MV-4-11 (cell line): ENCODE measurements around the gene EEPD1.
A peak's percentile ranks its signal among the peaks of the same experiment; 100 is the strongest.
"Not testable (repeated sequence)": the region's sequence is repeated elsewhere in the genome, so short reads cannot be mapped to it uniquely, and the experiment has no call there.

ENCODE experiments used
- DNase-seq: peaks from one replicate; lab custom pipeline; 2025; lab: John Stamatoyannopoulos, UW

EEPD1 gene

DNA sequence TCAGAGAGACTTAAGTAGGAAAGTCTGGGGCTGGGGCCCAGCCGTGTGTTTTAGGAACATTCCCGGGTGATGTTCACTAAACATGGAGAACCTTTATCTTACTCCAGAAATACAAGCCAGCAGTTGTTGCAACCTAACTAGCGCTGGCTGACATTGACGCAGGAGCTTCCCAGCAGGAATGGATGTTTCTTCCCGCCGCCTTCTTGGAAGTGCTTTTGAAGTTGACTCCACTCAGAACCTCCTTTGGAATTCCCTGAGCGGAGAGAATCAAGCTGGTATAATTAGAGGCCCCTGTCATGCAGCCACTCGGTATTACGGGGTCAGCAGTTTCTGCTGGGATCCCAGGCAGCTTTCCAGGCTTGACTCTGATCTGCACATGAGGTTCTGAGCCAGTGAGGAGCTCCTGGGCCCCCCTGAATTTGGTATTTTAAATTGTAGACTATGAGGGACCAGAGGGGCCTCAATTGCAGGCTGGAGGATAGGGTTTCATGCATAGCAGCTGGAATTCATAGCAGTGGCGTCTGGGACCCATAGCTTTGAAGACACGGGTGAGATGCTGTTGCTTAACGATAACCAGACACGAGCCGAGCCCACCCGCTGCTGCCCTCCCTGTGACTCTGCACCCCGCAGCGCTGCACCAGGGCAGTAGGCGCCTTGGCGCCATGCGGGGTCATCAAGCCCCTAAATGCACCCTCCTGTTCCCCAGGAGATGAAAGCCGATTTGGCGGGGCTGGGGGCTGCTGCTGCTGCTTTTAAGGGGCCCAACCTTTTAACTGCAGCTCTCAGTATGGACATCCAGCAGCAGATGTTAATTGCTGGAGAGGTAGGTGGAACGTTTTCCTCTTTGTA is 61.8 kb downstream of the EEPD1 start:
- DNase-seq: no peak

DNA sequence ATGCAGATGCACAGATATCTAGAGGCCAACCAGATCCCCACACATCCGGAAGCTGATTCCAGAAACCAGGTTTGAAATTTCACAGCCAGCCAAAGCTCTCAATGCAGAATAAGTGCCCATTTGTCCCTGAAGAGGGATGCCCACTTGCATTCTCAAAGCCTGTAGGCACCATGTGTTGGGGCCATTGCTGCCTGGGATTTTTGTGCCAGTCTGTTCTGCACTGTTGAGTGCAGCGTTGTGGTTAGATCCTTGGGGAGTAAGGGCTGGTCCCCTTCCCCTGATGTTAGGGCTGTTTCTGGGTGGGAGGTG is 62.4 kb downstream of the EEPD1 start:
- no peak for DNase-seq

DNA sequence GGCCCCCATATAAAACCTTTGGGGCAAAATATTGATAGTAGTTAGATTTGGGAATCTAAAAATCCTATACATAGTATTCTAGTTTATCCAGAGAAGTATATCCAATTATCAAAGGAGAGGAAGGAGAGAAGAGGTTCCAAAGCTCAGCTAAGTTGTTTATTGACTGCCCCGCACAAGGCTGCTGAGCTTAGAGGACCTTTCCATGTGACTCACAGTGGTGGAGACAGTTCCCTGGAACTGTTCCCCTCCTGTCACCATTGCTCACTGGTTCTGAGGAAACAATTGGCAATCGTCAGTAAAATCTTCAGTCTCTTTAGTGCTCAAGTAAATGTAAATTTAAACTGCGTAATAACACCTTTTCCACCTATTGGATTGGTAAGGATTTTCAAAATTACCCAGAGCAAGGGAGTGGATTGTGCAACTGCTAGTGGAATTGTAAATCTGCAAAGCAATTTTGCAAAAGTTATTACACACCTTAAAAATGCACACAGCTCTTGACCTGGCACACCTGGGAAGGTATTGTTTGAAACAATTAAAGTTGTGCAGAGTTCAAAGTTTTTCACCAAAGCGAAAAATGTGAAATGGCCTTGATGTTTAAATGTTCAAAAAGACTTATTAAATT is 63.1 kb downstream of the EEPD1 start:
- DNase-seq: peak; percentile 60

DNA sequence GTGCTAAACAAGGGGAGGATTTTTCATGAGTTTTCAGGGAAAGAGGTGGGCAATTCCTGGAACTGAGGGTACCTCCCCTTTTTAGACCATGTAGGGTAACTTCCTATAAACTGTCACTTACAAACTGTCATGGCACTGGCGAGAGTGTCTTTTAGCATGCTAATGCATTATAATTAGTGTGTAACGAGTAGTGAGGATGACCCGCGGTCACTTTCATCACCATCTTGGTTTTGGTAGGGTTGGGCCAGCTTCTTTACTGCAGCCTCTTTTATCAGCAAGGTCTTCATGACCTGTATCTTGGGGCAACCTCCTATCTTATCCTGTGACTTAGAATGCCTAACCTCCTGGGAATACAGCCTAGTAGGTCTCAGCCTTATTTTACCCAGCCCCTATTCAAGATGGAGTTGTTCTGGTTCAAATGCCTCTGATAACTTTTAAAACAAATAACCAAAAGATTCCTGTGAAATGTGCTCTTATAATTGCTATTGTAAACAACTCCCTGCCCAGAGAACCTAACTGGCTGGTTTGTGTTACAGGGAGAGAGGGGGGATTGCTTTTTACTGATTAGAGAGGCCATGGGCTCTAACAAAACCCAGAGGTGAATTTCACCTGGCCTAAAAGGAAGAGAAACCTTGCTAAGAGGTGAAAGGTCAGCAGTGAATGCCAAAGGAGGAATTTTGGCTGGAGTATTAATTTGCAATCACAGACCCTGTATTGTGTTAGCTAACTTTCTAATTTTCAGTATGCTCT is 64.3 kb downstream of the EEPD1 start:
- DNase-seq: peak; percentile 90

DNA sequence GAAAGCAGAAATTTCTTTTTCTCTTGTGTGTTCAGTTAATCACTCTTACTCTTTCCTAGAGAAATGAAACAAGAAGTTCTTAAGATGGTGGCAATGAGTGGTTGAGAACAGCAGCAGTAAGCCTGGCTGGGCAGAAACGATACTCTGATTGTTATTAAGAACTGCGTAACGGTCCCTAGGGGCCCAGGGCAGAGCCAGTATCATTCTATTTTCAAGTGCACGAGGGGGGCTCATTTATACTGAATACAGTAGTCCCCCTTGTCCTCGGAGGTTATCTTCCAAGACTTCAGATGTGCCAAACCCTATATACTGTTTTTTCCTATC is 64.9 kb downstream of the EEPD1 start:
- DNase-seq: peak; percentile 85

DNA sequence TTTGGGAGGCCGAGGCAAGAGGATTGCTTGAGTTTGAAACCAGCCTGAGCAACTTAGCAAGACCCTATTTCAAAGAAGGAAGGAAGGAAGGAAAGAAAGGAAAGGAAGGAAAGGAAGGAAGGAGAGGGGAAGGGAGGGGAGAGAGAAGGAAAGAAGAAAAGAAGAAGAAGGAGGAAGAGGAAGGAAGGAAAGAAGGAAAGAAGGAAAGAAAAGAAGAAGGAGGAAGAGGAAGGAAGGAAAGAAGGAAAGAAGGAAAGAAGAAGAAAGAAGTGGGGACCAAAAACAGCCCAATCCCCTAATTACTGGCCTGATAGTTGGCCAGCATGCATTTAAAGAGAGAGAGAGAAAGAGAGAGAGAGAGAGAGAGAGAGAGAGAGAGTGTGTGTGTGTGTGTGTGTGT is 66.4 kb downstream of the EEPD1 start:
- DNase-seq: no peak

DNA sequence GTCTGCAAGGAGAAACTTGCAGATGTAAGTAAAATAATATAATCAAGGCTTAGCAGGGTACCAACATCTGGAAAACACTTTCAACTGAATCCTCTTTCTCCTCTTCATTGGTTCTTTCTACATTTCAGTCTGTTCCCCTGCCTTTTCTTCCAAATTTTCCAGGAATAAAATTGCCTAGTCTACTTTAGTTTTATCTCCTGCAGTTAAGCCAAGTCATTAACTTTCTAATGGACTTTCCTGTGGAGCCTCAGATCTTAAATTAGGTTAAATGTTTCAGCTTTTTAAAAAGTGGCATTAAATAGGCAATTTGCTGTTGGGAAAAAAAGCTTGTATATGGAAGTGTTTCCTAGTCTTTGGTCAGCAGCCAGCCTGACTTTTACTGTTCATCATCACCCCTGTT is 70.8 kb downstream of the EEPD1 start:
- no peak for DNase-seq

DNA sequence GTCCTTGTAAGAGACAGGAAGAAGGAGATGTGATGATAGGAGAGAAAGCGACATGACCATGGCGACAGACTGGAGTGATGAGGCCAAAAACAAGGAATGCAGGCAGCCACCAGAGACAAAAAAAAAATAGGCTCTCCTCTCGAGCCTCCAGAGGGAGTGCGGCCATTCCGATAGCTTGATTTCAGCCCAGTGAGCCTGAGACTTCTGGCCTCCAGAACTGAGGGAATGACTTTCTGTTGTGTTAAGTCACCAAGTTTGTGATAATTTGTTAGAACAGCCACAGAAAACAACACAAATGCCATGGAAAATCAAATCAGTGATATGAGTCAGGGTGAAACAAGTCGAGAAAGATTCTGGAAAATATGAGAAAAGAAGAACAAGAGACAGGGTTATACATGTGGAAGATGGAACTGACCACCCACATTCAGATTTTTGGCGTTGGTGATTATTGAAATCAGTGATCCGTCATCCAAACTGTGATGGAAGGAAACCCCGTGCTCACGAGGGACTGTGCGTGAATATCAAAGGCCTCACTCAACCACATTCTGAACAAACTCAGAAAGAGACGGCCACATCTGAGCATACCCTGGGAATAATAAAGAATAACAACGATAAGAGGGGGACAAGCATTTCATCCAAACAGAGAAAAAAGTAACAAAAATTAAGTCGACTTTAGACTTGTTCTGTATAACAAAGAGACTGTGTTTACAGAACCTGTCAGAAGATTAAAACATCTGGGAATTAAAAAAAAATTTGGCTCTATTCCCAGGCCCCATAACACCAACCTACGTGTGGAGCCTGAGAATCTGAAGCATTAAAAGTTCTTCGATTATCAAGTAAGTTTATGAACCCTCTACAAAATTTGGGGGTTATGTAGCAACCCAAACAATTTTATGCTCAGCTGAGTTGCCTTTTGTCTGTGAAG is 72.1 kb downstream of the EEPD1 start:
- DNase-seq: no peak

DNA sequence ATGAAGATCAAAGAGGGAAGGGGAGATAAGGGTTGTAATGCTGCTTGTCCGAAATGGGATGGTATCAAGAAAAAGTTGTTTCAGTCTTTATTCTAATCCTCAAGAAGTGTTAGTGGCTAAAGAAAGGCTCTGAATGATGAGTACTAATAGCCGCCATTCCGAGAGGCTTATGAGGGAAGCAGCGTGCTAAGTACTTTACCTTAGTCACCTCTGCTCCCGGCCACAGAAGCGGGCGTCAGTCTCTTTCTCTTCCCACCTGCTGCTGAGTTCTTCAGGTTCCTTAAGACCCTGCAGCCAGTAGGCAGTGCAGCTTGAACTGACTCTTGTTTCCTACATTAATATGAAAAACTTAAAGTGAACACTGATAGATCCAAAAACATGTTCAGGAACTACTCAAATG is 73.1 kb downstream of the EEPD1 start:
- no peak for DNase-seq

DNA sequence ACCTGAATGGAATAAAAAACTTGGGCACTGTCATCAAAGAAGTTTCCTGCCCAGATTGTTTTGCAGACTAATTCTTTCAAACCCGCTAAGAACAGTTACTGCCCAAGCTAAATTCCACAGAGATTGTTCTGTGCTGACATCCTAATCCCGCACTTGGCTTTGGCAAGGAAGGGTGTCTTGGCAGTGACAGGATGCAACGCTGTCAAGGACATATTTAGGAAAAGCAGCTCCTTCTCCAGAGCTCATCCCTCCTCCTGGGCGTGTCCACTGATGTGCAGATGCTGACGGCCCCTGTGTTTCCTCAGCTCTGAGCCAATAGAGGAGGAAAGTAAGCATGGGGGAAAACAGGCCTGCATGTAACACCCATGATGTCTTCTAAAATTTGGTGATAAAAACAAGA is 74.2 kb downstream of the EEPD1 start:
- DNase-seq: no peak

DNA sequence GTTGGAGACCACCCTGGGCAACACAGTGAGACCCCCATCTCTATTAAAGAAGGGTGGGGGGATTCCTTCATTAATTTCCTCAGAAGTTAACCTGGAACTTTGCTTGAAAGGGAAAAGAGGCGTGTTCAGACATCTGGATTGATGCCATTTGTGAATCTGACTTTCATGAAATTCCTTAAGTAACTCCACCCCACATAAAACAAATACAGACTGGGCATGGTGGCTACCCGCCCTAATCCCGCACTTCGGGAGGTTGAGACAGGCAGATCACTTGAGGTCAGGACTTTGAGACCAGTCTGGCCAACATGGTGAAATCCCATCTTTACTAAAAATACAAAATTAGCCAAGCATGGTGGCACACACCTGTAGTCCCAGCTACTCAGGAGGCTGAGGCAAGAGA is 75.0 kb downstream of the EEPD1 start:
- no peak for DNase-seq

DNA sequence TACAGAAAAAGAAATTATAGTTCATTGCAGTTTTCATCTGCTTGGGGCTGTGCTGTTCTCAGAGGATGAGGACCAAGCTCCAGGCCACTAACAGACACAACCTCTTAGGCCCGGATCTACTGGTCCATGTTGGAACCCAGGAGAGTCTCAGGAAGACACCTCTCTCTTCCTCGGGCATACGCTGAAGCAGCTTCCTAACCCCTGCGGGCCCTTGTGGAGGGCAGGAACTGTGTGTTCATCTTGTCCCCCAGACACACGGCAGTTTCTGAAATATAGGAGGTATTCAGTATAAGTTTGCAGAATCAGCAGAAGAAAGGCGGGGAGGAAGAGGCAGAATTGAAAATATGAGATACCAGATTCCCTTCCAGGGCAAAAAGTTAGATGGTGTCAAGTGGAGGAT is 78.4 kb downstream of the EEPD1 start:
- no peak for DNase-seq

DNA sequence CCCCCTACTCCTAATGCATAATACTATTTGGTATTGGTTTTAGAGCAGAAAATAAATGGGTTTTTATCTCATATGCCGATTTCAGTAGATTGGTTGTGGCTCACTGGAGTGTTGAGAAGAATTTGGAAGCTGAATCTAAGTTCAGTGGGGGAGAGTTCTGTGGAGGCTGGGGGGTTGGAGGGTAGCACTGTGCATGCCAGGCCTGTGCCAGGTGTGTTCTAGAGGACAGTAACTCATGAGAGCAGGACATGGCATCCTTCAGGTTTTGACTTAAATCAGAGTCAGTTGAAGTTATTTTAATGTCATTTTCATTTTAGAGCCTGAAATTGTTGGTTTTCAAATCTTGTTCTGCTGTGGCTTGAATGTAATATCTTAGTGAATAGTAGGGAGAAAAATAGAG is 79.5 kb downstream of the EEPD1 start:
- DNase-seq: no peak

DNA sequence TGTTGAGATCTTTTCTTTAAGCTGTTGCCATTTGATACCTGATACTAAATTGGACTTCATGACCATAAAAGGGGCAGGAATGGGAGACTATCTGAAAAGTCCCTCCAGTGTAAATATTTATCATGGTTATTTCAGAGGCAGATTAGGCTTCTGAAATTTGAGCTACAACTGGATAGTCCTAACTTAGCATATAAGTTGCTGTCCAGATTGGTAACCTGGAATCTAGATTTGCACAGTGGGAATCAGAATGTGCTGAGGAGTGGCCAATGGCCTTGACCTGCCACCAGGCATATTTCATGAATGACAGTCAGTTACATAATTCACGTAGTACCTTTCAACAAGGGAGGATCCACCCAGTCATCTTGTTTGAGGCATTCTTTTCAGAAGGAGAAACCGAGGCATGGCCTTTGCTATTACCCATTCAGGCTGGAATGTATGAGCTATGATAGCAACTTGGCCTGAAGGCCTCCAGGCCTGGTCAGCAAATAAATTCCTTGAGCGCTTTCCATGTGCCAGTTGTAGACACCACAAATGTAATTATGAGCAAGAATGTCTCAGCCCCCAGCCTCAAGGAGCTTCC is 80.0 kb downstream of the EEPD1 start:
- no peak for DNase-seq

DNA sequence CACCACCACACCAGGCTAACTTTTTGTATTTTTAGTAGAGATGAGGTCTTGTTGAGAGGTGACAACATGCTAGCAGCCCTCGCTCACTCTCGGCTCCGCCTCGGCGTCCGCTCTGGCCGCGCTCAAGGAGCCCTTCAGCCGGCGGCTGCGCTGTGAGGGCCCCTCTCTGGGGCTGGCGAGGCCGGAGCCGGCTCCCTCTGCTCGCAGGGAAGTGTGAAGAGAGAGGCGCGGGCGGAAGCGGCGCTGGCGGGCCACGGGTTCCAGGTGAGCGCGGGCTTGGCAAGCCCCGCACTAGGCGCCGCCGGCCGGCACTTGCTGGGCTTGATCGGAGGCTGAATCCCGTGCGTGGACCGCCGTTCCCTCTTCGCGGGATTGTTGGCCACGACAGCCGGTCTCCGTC is 83.0 kb downstream of the EEPD1 start:
- DNase-seq: no peak

DNA sequence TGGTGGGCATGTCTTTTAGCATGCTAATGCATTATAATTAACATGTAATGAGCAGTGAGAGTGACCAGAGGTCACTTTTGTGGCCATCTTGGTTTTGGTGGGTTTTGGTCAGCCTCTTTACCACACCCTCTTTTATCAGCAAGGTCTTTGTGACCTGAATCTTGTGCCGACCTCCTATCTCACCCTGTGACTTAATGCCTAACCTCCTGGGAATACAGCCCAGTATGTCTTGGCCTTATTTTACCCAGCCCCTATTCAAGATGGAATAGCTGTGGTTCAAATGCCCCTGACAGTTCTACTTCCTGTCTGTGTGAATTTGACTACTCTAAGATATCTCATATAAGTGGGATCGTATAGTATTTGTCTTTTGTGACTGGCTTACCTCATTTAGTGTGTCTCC is 85.1 kb downstream of the EEPD1 start:
- DNase-seq: no peak

DNA sequence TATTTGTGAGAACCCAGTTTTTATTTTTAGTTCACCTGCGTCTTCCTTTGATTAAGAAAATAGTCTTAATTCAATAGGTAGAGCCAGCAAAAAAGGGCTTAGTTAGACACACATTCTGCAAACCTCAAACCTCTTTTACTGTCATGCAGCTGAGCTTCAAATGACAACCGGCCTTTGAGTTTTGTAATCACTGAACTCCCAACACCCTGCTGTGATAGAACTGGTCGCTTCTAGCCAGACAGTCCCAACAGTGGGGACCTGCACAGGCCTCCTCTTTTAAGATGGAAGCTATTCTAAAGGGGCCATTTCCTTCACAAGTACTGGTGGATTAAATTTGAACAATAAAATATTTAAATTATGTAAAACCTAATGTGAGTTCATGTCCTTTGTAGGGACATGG is 90.3 kb downstream of the EEPD1 start:
- DNase-seq: peak; percentile 34

DNA sequence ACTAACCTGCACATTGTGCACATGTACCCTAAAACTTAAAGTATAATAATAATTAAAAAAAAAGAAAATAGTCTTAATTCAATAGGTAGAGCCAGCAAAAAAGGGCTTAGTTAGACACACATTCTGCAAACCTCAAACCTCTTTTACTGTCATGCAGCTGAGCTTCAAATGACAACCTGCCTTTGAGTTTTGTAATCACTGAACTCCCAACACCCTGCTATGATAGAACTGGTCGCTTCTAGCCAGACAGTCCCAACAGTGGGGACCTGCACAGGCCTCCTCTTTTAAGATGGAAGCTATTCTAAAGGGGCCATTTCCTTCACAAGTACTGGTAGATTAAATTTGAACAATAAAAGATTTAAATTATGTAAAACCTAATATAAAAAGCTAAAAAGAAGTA is 90.9 kb downstream of the EEPD1 start:
- DNase-seq: not testable (repeated sequence)

DNA sequence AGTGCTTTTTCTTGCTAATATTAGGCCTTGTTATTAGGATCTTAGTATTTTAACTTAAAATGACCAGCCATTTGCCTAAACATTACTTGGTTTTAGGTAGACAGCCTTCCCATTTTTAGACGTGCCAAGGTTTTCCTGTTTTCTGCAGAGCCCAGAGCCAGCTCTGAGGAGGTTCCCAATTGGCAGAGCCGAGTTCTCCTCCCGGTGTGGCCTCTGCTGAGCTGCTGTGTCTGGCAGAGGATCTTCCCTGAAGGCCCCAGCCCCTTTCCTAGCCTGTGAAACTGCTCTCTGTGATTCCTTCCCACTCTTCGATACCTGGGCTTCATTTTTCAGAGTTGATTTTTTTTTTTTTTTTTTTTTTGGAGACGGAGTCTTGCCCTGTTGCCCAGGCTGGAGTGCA is 91.4 kb downstream of the EEPD1 start:
- no peak for DNase-seq

DNA sequence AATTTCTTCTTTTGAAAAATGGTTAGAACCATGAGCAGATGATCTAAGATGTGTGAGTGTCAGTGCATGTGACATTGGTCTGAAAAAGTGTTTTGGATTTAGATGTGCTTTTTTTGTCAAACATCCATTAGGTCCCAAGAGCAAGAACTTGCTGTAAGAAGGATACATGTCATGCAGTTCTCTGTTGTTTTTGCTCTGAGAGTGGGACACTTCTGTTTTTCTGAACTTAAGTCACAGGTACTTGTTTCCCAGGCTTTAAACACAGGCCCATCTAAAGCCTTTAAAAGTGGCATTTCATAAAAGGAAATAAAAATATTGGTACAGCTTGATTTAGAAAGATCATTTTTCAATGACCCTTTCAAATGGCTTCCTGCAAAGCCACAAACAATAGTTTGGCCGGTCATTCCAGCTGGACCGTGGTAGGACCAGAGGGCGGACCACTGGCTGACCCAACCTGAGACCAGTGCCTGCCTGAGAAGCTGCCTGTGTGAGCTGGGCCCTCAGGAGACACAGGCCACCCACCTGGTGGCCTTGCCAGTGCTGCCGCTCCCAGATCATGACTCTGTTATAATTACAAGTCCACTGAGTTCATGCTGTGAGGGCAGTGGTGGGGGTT is 92.7 kb downstream of the EEPD1 start:
- no peak for DNase-seq

DNA sequence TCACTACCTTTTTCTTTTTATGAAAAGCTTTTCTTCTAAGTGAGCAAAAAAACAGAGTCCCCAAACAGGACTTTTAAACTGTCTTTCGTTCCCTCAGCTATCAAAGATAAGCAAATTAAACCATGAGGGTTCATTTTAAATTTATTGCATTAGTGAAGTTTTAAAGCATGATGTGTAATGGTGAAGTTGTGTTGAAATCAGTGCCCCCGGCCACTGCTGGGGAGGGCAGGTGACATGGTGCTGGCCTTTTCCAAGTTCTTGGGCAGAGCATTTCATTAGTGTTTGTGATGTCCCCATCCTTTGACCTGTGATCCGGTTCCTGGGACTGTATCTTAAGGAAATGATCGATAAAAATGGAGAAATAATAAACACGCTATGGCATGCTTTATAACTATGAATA is 96.0 kb downstream of the EEPD1 start:
- no peak for DNase-seq

DNA sequence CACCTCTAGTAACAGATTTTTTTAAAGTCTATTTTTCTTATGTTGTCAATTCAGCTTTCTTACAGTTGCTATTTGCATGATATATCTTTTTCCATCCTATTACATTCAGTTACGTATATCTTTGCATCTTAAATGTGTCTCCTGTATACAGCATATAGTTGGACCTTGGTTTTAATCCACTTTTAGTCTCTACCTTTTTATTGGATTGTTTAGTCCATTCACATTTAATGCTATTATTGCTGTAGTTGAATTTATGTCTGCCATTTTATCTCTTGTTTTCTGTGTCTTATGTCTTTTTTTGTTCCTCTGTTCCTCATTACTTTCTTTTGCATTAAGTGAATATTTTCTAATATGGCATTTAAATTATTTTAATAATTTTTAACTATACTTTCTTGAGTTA is 100.6 kb downstream of the EEPD1 start:
- no peak for DNase-seq
